PC-9 (cell line): ENCODE results near the gene MSLN. TPM values are rescaled to one million over a fixed set of nuclear protein-coding genes. Genes with fewer than 3 reads are reported as not detected.

ENCODE experiments used
- BruUV-seq: library from RNA; stranded (reverse); fragments of 400-500 nt; replicated peaks from 2 replicates; lab custom pipeline; 2021; lab: Mats Ljungman, UMichigan
- CTCF ChIA-PET: fragments of 300-600 bp; sonication (Branson Sonifier 250); formaldehyde crosslinking; loops from one replicate; lab custom pipeline; 2022; ENCODE audit warnings: antibody characterized with exemption; lab: Charles Lee
- POLR2A ChIA-PET: fragments of 300-600 bp; sonication (Branson Sonifier 250); formaldehyde crosslinking; loops from one replicate; lab custom pipeline; 2022; ENCODE audit warnings: antibody characterized with exemption; ENCODE audit not compliant: unreplicated experiment; lab: Charles Lee
- DNase-seq, 2 experiments: peaks; one replicate each; pipeline versions ENCODE4 v3.0.0 to v3.0.0-alpha.2; 2015 to 2022; ENCODE audit warnings: mixed read lengths in 1 of 2
- H2AFZ ChIP-seq: fragments of 200-600 bp; sonication (generic); 2 replicates; pipeline ENCODE4 v1.8.1; 2017; ENCODE audit warnings: antibody characterized with exemption
- H3F3A ChIP-seq: fragments of 200-600 bp; sonication (generic); 2 replicates; pipeline ENCODE4 v1.8.1; 2017; ENCODE audit warnings: antibody characterized with exemption, mild to moderate bottlenecking, low read depth; ENCODE audit not compliant: insufficient read depth
- H3K27ac ChIP-seq: fragments of 200-600 bp; sonication (generic); 2 replicates; pipeline ENCODE4 v1.6.1; 2016; ENCODE audit warnings: mixed run types
- H3K27me3 ChIP-seq: fragments of 200-600 bp; sonication (generic); 2 replicates; pipeline ENCODE4 v1.6.1; 2016; ENCODE audit warnings: low read depth, mixed run types; ENCODE audit not compliant: insufficient read depth
- H3K36me3 ChIP-seq: fragments of 200-600 bp; sonication (generic); 2 replicates; pipeline ENCODE4 v1.6.1; 2016; ENCODE audit warnings: low read depth, mixed run types
- H3K4me1 ChIP-seq: fragments of 200-600 bp; sonication (generic); replicated peaks from 2 replicates; pipeline ENCODE4 v1.6.1; 2016; ENCODE audit warnings: mixed run types; ENCODE audit not compliant: insufficient read depth
- H3K4me2 ChIP-seq: fragments of 200-600 bp; sonication (generic); 2 replicates; pipeline ENCODE4 v1.6.1; 2017; ENCODE audit warnings: mixed run types
- H3K4me3 ChIP-seq: fragments of 200-600 bp; sonication (generic); 2 replicates; pipeline ENCODE4 v1.6.1; 2016; ENCODE audit warnings: mixed run types
- H3K79me2 ChIP-seq: fragments of 200-600 bp; sonication (generic); 2 replicates; pipeline ENCODE4 v1.6.1; 2017; ENCODE audit warnings: low read depth, mixed run types
- H3K9me2 ChIP-seq: fragments of 200-600 bp; sonication (generic); 2 replicates; pipeline ENCODE4 v1.8.1; 2017; ENCODE audit warnings: mild to moderate bottlenecking; ENCODE audit not compliant: insufficient read depth
- H3K9me3 ChIP-seq: fragments of 200-600 bp; sonication (generic); 2 replicates; pipeline ENCODE4 v1.8.1; 2016; ENCODE audit warnings: low read depth; ENCODE audit not compliant: insufficient read depth
- H4K20me1 ChIP-seq: fragments of 200-600 bp; sonication (generic); 2 replicates; pipeline ENCODE4 v1.8.1; 2017; ENCODE audit not compliant: insufficient read depth
- EZH2 ChIP-seq: fragments of 200-600 bp; sonication (generic); IDR thresholded peaks from 2 replicates; pipeline ENCODE4 v1.8.0; 2017; ENCODE audit warnings: antibody characterized with exemption, low read depth
- intact Hi-C: fragments of 100-400 bp; cut with micrococcal nuclease; formaldehyde crosslinking; loops from one replicate; pipeline ENCODE4 v1.10.0; 2022; ENCODE audit not compliant: unreplicated experiment
- total RNA-seq: library from RNA; stranded (reverse); gene quantifications from 2 replicates; pipeline ENCODE4 v1.2.3, GENCODE V29; 2021
- TF ChIP-seq, protein P1 (sequence below): fragments of 200-600 bp; sonication (generic); conservative IDR thresholded peaks from 2 replicates; pipeline ENCODE4 v1.6.1; 2017; ENCODE audit warnings: mixed run types, antibody characterized with exemption, mild to moderate bottlenecking, moderate library complexity

MSLN gene
- total RNA-seq, 1 experiment from 2014 or later, result 59.9 TPM

- BruUV-seq, result no TSS peak
- Histone ChIP-seq H3K4me3 (no peak overlapping the region), H3K9me2 (no peaks in the 10 kb centered on the region), H3K27ac (no peak overlapping the region), H2AFZ (no peak overlapping the region), H4K20me1 (no peaks in the 10 kb centered on the region; the same call in none of the 2 replicates), H3F3A (peaks cover 15% of the 10 kb centered on the region; the same call in 1 of the 2 replicates), H3K9me3 (no peaks in the 10 kb centered on the region), H3K79me2 (peaks cover 9% of the 10 kb centered on the region; the same call in 1 of the 2 replicates), H3K4me2 (no peak overlapping the region), H3K27me3 (peaks cover 27% of the 10 kb centered on the region), H3K4me1 (no peaks in the 10 kb centered on the region), H3K36me3 (no peaks in the 10 kb centered on the region)
- no peak for DNase-seq
- ChIA-PET POLR2A (no interaction called here), CTCF (no interaction called here)
- TF ChIP-seq, protein P1, sequence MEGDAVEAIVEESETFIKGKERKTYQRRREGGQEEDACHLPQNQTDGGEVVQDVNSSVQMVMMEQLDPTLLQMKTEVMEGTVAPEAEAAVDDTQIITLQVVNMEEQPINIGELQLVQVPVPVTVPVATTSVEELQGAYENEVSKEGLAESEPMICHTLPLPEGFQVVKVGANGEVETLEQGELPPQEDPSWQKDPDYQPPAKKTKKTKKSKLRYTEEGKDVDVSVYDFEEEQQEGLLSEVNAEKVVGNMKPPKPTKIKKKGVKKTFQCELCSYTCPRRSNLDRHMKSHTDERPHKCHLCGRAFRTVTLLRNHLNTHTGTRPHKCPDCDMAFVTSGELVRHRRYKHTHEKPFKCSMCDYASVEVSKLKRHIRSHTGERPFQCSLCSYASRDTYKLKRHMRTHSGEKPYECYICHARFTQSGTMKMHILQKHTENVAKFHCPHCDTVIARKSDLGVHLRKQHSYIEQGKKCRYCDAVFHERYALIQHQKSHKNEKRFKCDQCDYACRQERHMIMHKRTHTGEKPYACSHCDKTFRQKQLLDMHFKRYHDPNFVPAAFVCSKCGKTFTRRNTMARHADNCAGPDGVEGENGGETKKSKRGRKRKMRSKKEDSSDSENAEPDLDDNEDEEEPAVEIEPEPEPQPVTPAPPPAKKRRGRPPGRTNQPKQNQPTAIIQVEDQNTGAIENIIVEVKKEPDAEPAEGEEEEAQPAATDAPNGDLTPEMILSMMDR, result no peak
- TF ChIP-seq EZH2, result no peak
- intact Hi-C loops, result no loop called here
These were observed 41.9 kb downstream of the MSLN start for GRCh38 chr16:802461-802860.

- POLR2A ChIA-PET, result interaction anchor here (0.6 kb wide), 2 partner anchors 15 to 194 kb away, joined by 3 to 20 read pairs; partner anchors contain the start of gene CHTF18
- Histone ChIP-seq H4K20me1 (no peaks in the 10 kb centered on the region; the same call in none of the 2 replicates), H3K4me2 (no peak overlapping the region), H3K27me3 (peaks cover 27% of the 10 kb centered on the region), H3K9me2 (no peaks in the 10 kb centered on the region), H3K4me3 (no peak overlapping the region), H3K79me2 (peaks cover 9% of the 10 kb centered on the region), H2AFZ (no peak overlapping the region), H3K36me3 (no peaks in the 10 kb centered on the region), H3K9me3 (no peaks in the 10 kb centered on the region), H3K4me1 (no peaks in the 10 kb centered on the region), H3F3A (peaks cover 15% of the 10 kb centered on the region; the same call in 1 of the 2 replicates), H3K27ac (no peak overlapping the region)
- DNase-seq, result no peak
- intact Hi-C loops, result no loop called here
- no TSS peak for BruUV-seq
- TF ChIP-seq EZH2, result no peak
- TF ChIP-seq, protein P1, result no peak
- CTCF ChIA-PET, result no interaction called here
These were observed 42.6 kb downstream of the MSLN start for GRCh38 chr16:802914-803753.

DNA sequence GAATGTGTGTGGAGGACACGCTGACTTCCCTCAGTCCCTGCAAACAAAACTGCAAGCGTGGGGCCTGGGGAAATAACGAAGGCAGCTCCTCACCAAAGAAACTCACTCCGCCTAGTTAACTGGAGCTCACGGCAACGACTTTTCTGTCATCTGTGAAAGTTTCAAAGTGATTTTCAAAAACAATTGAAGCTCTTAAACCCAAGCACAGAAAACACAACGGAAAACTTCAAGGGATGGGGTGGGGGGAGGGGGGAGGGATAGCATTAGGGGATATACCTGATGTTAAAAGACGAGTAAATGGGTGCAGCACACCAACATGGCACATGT lies 43.2 kb downstream of the MSLN start:
- H3F3A ChIP-seq, result peaks cover 19% of the 10 kb centered on the region; the same call in 1 of the 2 replicates
- DNase-seq, result no peak
- TF ChIP-seq, protein P1, result no peak
- TF ChIP-seq EZH2, result no peak
- H3K9me2 ChIP-seq, result no peaks in the 10 kb centered on the region
- no peak overlapping the region for H3K4me2 ChIP-seq
- POLR2A ChIA-PET, result interaction anchor here (0.6 kb wide), 1 partner anchor 194 kb away, joined by 20 read pairs; no protein-coding TSS in a partner anchor
- peaks cover 27% of the 10 kb centered on the region for H3K27me3 ChIP-seq
- H3K36me3 ChIP-seq, result no peaks in the 10 kb centered on the region
- no TSS peak for BruUV-seq
- H3K79me2 ChIP-seq, result peaks cover 14% of the 10 kb centered on the region
- H4K20me1 ChIP-seq, result no peaks in the 10 kb centered on the region; the same call in none of the 2 replicates
- CTCF ChIA-PET, result no interaction called here
- H3K27ac ChIP-seq, result no peak overlapping the region
- H3K4me1 ChIP-seq, result 0 out of 2 replicates have a peak, but pooled peaks cover 4% of the 10 kb centered on the region
- intact Hi-C loops, result no loop called here
- no peak overlapping the region for H2AFZ ChIP-seq
- no peak overlapping the region for H3K4me3 ChIP-seq
- H3K9me3 ChIP-seq, result no peaks in the 10 kb centered on the region
